NCI-H345 treated with DMSO at 0.1 percent for 48 hours (cell line): ENCODE data around the gene UTS2B.

ENCODE experiments used
- DNase-seq: peaks from one replicate; lab custom pipeline; 2025; ENCODE audit not compliant: unreplicated experiment; lab: John Stamatoyannopoulos, UW

UTS2B gene

DNA sequence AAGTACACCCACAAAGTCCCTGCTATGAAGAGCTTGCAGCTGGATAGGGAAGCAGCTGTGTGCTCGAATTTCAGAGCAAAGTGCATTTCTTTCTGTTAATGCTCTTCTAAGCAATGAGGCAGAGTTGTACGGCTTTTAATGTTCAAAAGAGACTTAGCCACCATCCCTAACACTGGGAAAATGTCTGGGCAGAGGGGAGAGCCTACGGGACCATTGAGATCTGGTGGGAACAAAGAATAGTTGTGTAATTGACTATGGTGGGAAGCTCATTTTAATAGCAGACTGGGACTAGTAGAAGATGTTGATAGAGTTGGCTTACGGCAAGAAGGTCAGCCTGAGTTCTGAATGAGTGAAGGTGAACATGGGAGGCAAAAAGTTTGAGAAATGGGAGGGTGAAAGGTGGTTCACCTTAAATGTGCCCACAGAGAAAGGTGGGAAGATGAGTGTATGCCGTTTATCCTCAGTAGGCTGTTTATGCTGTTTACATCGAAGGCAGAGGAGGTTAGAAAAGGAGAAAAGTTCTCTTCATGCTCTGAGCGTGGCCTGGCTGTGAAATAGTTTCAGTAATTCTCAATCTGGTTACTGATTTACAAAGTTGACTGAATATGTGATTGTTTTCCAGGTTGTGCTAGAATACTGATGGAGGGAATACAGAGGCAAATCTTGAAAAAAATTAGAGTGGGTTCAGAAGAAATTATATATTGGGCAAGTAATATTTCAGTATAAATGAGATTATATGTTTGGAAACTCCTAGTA lies 22.9 kb upstream of the UTS2B start:
- DNase-seq: no peak

DNA sequence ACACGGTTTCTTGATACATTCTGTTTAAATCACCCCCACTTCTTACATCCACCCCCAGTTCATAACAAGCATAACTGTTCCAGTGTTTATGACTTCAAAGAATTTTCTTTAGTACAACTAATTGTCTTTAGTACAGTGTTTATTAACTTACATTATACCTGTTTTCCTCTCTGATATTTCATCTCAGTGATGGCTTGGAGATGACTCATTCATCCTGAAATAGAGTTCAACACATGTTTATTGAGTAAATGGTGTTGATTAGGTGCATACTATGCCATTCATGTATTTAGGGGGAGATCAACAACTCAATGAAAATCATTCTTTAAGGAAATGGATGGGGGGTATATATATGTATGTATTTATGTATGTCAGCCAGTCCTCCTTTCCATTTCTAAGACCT lies 21.7 kb upstream of the UTS2B start:
- DNase-seq: no peak

DNA sequence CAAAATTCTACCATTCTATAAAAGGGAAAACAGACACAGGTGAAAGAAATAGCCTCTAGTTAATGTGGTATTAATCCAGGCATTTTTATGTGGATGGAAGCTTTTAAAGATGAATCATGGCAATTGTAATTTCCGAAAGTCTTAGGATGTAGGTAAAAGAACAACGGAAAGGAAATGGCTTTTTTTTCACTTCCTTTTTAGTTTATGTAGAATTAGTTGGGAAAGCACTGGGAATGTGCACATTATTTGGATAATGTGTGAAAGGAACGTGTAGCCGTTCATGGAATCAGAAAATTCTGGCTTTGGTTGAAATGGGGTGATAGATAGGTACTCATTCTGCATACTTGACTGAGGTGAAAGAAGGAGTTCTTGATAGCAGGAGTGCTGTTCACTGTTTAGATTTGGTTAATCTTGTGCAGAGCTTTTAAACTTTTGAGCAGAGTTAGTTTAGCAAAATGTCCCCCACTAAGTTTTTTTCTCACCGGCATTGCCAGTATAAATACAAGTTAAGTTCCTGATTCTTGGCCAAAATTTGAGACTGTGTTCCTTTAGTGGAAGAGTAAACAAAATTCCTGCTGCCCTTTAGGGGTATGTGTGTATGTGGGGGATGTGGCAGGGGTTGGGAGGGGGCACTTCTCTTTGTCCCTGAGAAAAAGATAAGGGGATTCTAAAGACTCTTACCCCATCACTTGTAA lies 20.2 kb upstream of the UTS2B start:
- DNase-seq: no peak

DNA sequence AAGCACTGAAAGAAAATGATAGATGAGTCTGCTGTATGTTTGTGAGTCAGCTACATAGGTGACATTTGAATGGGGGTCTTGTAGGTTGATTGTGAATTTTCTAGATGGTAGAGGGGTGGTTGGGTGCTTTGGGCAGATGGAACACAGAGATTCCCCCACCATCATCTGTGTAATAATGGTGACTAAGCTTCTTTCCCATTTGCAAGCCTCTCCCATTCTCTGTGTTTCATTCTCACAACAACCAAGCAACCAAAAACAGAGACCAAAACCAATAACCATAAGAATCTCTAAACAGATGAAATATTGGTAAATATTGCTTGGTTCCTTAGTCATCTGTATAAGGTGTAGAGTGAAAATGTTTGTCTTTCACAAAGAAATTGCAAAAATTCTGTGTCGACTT lies 17.8 kb upstream of the UTS2B start:
- DNase-seq: no peak

DNA sequence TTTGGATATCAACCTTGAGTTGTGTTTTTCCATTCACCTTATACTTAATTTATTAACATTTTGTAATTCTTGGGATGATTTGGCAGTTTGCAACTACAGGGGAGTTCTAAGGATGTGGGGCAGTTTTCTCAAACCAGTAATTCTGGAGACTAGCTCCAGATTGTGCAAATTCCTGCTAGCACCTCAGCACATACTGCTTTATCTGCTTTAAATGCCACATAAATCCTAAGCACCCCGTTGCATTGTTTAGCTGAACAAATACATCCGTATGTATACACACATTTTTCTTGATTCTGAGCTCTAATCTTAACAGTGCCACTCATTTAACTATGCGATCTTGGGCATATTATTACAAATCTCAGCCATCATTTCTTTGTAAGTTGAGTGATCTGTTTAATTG lies 16.9 kb upstream of the UTS2B start:
- no peak for DNase-seq

DNA sequence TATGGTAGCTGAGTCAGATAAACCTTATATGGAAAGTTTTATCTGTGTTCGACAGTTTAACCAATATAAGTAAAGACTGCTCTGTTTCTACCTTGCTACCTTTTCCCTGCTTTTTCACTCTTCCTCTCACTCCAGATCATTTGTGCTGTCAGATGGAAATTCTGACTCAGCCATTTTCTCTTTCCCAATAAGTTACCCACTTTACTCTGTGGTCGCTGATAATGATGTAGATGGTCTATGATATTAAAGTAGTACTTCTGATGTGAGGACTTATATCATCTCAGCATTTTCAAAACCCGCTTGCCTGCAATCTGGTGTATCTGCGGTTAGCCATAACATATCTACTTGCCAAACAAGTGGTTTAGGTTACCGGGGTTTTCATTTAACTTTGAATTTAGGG lies 15.0 kb upstream of the UTS2B start:
- no peak for DNase-seq

DNA sequence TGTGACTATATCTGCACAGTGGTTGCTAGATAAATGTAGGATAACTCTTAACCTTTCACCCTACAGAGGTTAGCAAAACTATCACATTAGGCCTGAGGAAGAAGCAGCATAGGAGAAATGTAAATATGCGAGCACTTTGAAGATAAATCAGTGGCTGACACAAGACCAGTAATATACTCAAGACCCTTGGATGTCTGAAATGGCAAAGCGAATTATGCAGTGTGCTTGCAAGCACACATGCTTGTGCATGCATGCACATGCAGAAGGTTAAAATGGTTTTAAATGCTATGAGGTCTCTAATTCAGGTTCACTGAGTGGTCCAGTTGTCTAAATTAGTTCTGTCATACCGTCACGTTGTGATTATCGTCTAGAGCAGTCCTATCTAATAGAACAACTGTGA lies 13.6 kb upstream of the UTS2B start:
- DNase-seq: no peak

DNA sequence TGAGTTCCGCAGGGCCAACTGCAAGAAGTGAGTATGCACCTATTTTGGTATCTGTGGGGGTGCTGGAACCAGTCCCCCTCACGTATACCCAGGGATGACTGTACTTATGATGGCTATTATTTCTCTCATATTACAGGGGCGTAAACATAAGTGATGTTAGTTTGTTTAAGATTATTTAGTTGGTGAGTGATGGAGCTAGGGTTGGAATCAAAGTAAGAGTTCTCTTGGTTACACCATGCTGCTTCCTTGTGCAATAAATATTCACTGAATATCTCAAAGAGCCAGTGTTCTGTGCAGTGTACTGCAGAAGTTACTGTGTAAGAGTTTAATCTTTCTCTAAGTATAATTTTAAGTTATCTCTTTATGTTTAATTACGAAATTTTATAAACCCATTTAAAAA lies 12.8 kb upstream of the UTS2B start:
- DNase-seq: no peak

DNA sequence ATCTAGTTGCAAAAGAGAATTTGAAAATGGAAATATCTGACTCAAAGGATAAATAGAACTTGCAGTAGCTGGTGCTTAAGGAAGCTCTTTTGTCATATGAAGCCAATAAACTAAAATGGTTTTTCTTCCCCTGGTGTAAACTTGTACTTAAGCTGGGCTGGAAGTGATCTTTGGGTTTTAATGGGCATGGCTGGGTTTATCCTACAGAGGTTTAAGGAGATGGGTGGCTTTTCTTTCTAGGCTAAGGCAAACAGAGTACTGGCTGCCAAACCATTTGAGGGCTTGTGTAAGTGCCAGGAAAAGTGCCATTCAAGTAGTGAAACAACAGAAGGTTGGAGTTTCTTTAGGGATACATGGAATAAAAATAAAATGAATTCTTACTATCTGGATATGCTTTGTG lies 12.1 kb upstream of the UTS2B start:
- DNase-seq: no peak

DNA sequence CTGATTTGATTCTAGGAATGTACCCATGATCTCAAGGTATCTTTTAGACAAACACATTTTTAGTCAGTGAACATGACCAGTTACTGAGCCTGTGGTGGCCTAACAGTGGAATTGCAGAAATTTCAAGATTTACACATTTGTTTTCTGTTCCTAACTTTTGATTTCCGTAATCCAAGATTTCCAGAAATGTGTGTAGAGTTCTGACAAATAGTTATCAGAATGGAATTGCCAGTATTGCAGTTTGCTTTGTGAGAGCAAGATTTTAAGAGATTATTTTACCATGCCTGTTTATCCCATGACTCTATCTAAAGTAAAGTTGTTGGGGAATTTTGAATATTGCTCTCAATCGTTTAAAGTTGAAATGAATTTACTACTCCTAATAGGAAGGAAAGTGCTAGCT lies 11.7 kb upstream of the UTS2B start:
- DNase-seq: no peak

DNA sequence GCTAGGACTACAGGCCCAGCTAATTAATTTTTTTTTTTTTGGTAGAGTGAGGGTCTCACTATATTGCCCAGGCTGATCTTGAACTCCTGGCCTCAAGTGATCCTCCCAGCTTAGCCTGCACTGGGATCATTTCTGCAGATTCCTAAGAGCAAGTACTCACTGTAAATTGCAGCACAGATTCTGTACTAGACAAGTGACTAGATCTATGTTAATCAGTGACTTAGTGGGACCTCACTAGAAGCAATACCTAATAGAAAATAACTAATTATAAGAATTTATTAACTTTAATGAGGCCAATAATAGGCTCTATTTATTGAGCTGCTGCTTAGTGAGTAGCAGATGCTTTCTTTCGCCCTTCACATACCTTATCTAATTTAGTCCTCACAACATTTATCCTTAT lies 10.6 kb upstream of the UTS2B start:
- DNase-seq: no peak

DNA sequence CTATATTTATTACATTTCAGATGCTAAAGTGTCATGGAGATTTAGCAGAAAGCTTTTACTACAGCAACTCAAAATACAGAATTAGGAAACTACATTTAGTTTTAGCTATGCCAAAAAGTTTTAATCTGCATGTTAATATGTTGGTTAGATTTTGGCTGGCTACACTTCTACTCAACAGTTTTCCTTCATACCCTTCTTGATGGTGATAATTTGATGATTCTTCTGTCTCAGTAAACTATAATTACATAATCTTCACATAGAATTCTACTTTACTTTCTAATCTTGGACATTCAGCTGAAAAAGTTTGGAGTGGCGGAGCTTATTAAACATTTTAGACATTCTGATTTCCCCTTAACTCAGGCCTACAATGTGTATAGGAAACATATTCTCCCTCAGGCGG lies 10.0 kb upstream of the UTS2B start:
- DNase-seq: no peak

DNA sequence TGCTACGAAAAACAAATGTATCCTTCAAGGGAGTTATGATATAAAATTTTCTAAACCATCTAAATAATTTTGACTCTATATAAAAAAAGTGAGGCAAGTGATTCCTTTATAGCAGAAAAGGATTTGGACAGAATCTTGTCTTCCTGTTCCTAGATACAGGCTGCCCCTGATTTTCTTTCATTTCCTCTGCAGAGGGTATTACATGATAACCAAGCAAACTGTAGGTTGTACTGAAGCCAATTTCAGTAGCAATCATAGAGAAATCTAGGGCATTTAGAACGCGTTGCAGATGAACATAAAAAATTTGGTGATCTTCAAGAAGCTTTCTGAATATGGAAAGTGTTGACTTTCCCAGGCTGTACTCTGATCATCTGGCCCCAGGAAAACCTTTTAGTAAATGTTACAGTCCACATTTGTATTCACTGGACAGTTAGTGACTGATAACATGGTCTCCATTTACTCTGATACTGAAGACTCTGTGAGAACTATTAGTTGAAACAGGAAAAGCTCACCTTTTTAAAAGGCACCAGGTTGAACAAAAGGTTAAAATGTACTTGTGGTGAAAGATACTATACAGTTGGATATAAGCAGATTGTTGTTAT lies 9.1 kb upstream of the UTS2B start:
- DNase-seq: no peak

DNA sequence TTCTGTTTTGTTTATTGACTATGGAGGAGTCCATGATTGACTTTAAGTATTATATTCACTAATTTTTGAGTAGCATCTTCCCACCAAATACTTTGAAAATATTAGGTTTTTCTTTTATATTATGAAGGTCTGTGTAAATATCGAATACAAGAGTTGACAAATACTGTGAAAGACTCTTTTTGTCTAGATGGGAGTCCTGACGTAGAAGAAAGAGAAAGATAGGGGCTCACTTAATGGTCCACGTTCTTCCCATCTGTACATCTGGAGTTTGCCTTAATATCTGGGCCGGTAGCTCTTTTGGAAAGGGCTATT lies 7.8 kb upstream of the UTS2B start:
- no peak for DNase-seq

DNA sequence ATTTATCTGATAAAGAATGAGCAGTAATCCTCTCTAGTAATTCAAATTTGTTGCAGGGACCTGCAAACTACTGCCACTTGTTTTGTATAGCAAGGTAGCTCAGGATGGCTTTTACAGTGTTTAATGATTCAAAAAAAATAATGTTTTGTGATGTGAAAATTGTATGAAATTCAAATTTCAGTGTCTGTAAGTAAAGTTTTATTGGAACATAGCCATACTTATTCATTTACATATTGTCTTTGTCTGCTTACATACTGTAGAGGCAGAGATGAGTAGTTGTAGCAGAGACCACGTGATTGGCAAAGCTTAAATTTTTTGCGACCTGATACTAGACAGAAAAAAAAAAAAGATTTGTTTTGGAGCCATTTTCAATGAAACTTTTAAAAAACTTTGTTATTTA lies 6.5 kb upstream of the UTS2B start:
- no peak for DNase-seq

DNA sequence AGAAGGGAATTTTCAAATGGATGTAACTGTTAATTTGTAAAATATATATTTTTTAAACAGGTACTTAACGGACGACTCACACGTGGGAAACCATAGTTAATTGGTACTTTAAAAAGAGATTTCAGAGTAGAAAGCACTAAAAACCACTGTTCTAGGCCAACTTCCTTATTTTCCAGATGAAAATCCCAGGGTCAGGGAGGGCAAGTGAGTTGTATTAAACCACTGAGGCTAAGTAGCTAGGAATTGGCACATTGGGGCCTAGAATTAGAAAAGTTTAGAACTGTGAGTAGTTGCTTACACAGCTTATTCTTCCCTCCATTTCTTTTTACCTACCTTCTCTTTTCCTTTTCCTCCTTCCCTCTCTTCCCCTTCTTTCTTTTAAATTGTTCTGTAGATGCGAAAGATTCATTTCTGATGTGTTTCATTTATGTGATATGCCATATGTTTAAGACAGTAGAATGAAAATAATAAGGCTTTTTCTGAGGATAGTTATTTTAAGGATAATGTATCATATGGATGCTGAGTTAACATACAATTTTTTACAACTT lies 4.1 kb upstream of the UTS2B start:
- DNase-seq: no peak

DNA sequence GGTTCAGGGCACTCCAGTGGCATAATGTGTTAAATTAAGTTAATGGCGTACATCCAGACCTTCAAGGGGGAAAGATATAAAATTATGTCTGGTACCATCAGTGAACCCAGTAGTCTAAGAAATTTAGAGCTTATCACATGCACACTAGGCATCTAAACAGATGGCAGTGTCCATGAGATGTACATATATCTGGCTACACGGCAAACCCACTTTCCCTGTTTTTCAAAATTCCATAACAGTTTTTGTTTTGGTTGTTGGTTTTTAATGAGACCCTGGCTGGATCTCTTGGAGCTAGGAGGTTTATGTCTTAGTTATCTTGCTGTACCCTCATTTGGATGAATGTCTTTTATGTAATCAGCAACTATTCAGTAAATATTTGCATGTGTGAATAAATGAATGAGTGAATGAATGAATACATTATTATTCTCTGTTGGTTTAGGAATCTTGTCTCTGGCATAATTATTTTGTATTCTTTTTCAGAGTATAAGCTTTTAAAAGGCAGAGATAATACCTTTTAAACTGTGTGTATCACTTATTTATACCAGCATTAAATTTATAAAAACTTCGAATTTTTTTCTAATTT lies 3.1 kb upstream of the UTS2B start:
- DNase-seq: no peak

DNA sequence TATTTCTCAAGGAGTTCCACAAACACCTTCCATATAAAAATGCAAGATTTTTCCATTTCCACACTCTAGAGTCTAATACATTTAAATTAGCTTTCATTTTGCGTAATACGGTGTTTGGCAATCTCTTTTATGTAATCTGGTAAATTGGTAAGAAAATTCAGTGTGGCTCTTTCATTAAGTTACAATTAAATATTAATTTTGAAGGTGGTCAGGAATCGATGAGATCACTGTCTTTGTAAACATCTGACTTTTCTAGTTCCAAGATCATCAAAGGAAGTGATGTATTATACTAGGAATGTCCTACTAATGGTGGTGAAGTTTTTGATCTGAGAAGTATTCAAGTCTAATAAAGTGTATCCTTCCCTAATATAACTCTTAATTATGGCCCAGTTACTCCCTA lies 1.1 kb upstream of the UTS2B start:
- no peak for DNase-seq

DNA sequence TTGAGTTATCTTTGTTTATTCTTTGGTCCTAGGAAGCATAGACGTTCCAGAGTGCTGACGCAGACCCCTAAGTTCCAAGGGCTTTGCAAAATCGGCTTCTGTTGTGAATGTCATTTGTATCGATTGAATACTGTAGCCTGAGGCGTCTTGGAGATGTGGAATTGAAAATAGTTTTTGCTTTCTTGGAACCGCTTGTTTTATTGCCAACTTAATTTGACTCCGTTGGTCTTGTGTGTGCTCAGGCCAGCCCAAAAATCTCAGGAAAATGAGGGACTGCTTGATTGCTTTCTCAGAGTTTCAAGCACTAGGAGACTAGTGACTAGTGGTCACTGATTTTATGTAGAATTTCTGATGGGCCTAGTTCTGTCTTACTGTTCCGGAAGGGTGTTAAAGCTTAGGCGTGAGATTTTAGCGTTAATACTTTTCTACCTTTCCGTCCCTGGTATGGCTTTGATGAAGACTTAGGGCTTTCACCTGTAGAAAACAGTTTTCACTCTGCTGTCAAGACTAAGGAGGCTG lies 263 bp upstream of the UTS2B start:
- peak; percentile 9 for DNase-seq

DNA sequence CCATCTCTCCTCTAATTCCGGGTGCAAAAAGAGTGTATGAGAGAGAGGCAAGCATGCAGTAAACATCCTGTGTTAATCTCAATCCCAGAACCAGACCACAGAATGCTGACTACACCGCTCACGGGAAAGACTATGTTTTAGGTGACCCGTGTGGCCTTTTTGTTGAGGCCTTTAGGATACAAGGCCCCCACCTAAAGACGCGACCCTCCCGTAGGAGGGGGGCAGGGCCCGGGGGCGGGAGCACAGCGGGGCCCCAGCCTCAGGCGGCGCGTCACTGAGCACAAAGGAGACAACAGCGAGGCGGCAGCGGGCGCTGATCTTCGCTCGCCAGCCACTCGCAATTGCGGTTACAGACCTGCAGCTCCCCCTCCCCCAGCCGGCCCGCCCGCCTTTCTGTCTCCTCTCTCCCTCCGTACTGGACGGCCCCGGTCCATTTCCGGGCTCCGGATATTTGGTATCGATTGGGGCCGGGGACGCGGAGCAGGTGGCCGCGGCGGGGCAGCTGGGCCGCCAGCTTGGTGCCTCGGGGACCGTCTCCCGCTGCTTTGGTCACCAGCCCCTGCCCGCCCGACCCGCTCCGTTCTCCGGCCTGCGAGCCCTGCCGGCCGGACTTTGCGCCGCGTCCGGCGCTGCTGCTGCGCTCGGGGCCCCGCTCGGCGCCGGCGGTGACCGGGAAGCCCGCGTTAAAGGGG lies 1.2 kb downstream of the UTS2B start, which contains the start of gene CCDC50:
Gene CCDC50, plus strand, starts transcription at position 433 of the 692 bp plus-strand sequence. CDS start 281 bp downstream, outside the sequence.
- DNase-seq: peak; percentile 73

DNA sequence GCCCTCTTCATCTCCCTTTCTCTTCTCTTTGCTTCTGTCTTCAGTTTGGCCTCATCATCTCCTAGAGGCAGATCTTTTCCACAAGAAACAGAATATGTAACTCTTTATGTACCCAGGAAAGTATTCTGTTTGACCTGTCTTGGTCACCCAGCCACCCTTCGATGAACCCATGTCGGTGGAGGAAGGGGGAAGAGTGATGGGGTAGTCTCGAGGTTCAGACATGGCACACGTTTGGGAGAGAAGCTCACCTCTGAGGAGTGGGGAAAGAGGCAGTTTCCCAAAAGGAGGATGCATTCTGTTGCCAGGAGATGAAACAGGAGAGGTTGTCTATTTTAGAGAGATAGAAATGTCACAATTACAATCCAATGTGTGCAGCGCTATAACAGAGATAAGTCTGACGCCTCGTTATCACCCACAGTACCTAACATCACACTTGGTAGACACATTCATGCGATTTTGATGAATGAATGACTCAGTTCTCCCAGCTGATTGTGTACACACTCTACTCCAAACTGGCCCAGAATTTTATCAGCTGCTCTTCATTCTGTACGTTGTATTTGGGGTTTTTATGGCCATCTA lies 1.9 kb downstream of the UTS2B start:
- peak; percentile 30 for DNase-seq
